Neutrophil (primary cell): ENCODE measurements around the gene SPTBN1.
"Not testable (repeated sequence)": the region's sequence is repeated elsewhere in the genome, so short reads cannot be mapped to it uniquely, and the experiment has no call there.

Source experiments
- H3K27ac ChIP-seq: fragments of 200-600 bp; sonication (generic); 2 replicates; pipeline ENCODE4 v1.5.1; 2016; ENCODE audit warnings: mild to moderate bottlenecking, moderate library complexity
- H3K27me3 ChIP-seq: fragments of 200-600 bp; sonication (generic); 2 replicates; pipeline ENCODE4 v1.6.0; 2016; ENCODE audit warnings: mild to moderate bottlenecking
- H3K36me3 ChIP-seq: fragments of 200-600 bp; sonication (generic); 2 replicates; pipeline ENCODE4 v1.5.1; 2017
- H3K4me1 ChIP-seq, 2 experiments: fragments of 200-600 bp in 1 of 2; sonication (generic) in 1 of 2; 1 replicate in 1 of 2; 2 replicates in 1 of 2; pipeline versions ENCODE4 v1.5.1 to v1.6.1; 2013 to 2016; ENCODE audit warnings: low read depth in 1 of 2, low read length in 1 of 2, mild to moderate bottlenecking in 1 of 2, moderate library complexity in 1 of 2; ENCODE audit not compliant: control insufficient read depth in 1 of 2, insufficient read depth in 1 of 2
- H3K4me3 ChIP-seq, 2 experiments: fragments of 200-600 bp in 1 of 2; sonication (generic) in 1 of 2; 1 replicate in 1 of 2; 2 replicates in 1 of 2; pipeline ENCODE4 v1.5.1; 2013 to 2016; ENCODE audit warnings: low read depth in 1 of 2, low read length in 1 of 2, mild to moderate bottlenecking in 1 of 2, moderate library complexity in 1 of 2
- H3K9me3 ChIP-seq: fragments of 200-600 bp; sonication (generic); 2 replicates; pipeline ENCODE4 v1.5.1; 2016
- TF ChIP-seq, protein P1 (sequence below): fragments of 200-600 bp; sonication (generic); IDR thresholded peaks from 2 replicates; pipeline ENCODE4 v1.5.1; 2016; ENCODE audit warnings: antibody characterized with exemption

Gene SPTBN1

DNA sequence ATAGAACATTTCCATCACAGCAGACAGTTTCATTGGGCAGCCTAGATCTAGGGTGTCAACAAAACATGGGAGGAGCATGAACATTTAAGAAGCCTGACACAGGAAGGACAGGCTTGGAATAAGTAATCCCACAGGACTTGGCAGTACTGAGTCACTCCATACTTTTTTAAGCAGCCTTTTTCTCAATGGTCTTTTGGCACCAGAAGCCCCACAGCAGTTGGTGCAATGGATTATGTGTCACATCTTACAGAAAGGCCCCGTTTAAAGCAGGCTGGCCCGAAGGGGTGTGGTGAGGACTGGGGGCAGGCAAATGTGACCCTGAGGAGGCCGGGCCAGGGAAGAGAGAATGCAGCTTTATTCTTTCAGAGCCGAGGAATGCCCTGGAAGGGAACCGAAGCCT, 26.6 kb downstream of the SPTBN1 start:
- Histone ChIP-seq H3K9me3 (peaks cover 12% of the 10 kb centered on the region), H3K4me3 (no peak overlapping the region)

DNA sequence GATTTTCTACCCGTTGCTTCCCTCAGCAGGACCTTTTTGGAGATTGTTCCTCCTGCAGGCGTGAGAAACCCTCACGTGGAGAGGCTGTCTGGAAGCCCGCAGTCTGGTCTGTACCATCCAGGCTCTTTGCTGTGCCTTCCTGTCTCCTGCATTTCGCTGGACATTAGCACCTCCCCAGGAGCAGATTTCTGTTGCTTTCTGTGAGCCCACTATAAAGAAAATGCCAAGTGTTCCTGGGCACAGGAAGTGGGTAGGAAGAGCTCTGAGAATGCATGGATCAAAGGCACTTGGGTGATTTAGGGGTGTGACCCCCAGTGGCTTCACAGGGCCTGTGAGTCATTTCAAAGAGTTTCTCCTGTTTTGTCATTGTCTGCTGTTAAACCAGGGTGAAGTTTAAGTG, 27.3 kb downstream of the SPTBN1 start:
- Histone ChIP-seq H3K27ac (no peak overlapping the region), H3K4me3 (no peak overlapping the region)
- TF ChIP-seq, protein P1, sequence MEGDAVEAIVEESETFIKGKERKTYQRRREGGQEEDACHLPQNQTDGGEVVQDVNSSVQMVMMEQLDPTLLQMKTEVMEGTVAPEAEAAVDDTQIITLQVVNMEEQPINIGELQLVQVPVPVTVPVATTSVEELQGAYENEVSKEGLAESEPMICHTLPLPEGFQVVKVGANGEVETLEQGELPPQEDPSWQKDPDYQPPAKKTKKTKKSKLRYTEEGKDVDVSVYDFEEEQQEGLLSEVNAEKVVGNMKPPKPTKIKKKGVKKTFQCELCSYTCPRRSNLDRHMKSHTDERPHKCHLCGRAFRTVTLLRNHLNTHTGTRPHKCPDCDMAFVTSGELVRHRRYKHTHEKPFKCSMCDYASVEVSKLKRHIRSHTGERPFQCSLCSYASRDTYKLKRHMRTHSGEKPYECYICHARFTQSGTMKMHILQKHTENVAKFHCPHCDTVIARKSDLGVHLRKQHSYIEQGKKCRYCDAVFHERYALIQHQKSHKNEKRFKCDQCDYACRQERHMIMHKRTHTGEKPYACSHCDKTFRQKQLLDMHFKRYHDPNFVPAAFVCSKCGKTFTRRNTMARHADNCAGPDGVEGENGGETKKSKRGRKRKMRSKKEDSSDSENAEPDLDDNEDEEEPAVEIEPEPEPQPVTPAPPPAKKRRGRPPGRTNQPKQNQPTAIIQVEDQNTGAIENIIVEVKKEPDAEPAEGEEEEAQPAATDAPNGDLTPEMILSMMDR, result no peak

More for the DNA sequence above, 26.6 kb downstream of the SPTBN1 start:
- TF ChIP-seq, protein P1, result no peak
- H3K27ac ChIP-seq, result no peak overlapping the region
- H3K4me1 ChIP-seq, result no peaks in the 10 kb centered on the region
- no peaks in the 10 kb centered on the region for H3K36me3 ChIP-seq
- no peaks in the 10 kb centered on the region for H3K27me3 ChIP-seq

DNA sequence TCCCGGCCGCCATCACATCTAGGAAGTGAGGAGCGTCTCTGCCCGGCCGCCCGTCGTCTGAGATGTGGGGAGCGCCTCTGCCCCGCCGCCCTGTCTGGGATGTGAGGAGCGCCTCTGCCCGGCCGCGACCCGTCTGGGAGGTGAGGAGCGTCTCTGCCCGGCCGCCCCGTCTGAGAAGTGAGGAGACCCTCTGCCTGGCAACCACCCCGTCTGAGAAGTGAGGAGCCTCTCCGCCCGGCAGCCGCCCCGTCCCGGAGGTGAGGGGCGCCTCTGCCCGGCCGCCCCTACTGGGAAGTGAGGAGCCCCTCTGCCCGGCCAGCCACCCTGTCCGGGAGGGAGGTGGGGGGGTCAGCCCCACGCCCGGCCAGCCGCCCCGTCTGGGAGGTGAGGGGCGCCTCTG, 29.6 kb downstream of the SPTBN1 start:
- not testable (repeated sequence) for H3K4me1 ChIP-seq

More for the DNA sequence above, 27.3 kb downstream of the SPTBN1 start:
- Histone ChIP-seq H3K4me1 (no peaks in the 10 kb centered on the region), H3K36me3 (no peaks in the 10 kb centered on the region), H3K9me3 (peaks cover 12% of the 10 kb centered on the region), H3K27me3 (no peaks in the 10 kb centered on the region)

DNA sequence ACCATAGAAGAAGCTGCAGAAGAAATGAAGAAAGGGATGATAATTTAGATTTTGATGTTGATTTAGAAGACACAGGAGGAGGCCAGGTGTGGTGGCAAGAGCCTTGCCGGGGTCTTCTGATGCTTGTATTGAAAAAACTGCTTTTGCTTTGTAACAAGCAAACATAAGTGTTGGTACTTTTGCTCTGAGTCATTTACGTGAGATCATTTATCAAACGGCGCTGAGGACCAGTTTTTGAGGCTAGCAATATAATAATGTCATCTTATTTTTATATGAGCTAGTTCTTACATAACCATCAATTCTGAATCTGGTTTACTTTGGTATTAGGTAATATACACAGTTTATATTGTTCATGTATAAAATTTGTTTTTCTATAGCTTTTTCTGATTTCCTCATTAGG, 30.6 kb downstream of the SPTBN1 start:
- no peak overlapping the region for H3K4me3 ChIP-seq
- no peaks in the 10 kb centered on the region for H3K9me3 ChIP-seq
- peaks cover 5 to 12% of the 10 kb centered on the region in 2 experiments for H3K4me1 ChIP-seq
- no peaks in the 10 kb centered on the region for H3K27me3 ChIP-seq
- H3K36me3 ChIP-seq, result no peaks in the 10 kb centered on the region
- H3K27ac ChIP-seq, result no peak overlapping the region
- TF ChIP-seq, protein P1, result no peak

More for the DNA sequence above, 29.6 kb downstream of the SPTBN1 start:
- H3K27ac ChIP-seq, H3K27me3 ChIP-seq, H3K4me3 ChIP-seq, H3K36me3 ChIP-seq, H3K9me3 ChIP-seq: not testable (repeated sequence)

DNA sequence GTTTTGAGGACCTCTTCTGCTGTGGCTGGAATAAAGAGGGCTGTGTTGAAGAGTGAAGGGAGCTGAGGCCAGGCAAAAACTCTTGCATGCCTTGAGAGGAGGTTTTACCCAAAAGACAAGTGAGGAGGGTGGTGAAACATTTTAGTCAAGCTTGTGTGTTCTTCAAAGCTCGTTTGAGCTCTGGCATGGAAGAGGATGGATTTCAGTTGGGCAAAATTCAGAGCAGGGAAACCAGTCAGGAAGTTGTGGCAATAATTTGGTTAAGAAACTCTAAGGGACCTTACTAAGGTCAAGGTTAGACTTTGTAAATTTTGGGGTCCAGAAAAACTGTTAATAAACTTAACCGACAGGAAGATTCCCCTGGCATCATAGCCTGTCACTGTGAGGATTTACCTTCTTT, 34.7 kb downstream of the SPTBN1 start:
- Histone ChIP-seq H3K27ac (no peak overlapping the region), H3K4me3 (no peak overlapping the region), H3K36me3 (no peaks in the 10 kb centered on the region), H3K27me3 (no peaks in the 10 kb centered on the region), H3K9me3 (no peaks in the 10 kb centered on the region), H3K4me1 (peaks cover 5 to 12% of the 10 kb centered on the region in 2 experiments)
- TF ChIP-seq, protein P1, result no peak

DNA sequence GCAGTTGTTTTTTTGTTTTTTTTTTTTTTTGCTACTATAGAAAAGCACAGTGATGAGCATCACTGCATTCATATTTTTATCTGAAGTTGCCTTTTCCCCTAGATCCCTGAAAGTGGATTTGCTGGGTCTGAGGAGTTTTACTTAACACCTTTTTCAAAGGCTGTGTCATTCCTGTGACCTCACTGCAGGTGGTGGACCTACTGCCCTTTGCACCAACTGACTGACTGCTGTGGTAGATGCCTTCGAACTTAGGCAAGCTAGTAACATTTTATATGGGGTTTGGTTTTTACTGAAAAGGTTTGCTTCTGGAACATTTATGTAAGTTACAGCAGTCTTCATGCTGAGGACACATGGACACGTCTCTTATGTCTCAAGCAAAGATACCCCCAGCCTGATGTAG, 36.2 kb downstream of the SPTBN1 start:
- no peaks in the 10 kb centered on the region for H3K27me3 ChIP-seq
- H3K36me3 ChIP-seq, result no peaks in the 10 kb centered on the region
- no peak overlapping the region for H3K4me3 ChIP-seq
- no peak overlapping the region for H3K27ac ChIP-seq
- TF ChIP-seq, protein P1, result no peak
- peaks cover 5 to 12% of the 10 kb centered on the region in 2 experiments for H3K4me1 ChIP-seq
- H3K9me3 ChIP-seq, result no peaks in the 10 kb centered on the region
